Measurements from ENCODE around the gene KRI1. TPM values are rescaled to one million over a fixed set of nuclear protein-coding genes. Genes with fewer than 3 reads are reported as not detected.

KRI1 gene
- total RNA-seq, 1 donor from 2014 or later: 25.2 TPM

DNA sequence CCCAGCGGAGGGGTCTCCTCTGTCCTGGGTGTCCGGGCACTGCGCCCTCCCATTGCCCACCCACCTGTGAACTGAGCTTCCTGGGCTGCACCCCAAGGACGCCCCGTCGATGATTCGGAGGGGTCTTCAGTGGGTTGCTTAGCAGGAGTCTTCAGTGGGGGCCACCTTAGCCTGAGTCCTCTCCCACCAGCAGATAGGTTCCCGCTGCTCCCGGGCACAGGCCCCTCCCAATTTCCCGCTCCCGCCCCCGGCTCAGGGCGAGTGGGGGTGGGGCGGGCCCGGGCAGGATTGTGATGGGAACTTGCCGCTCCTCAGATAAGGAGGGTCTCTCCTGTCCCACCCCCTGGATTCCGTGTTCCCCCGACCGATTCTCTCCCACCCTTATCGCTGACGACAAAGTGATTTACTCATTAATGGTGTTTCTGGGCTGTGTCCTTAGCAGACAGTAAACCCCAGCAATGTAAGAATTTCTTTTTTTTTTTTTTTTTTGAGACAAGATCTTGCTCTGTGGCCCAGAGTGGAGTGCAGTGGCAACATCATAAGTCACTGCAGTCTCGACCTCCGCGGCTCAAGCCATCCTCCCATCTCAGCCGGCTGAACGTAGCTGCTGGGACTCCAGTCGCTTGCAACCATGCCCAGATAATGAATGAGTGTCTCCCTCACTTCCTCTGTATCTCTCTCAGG, 47.9 kb downstream of the KRI1 start:
- ATAC-seq (peak; percentile 13 to 21), DNase-seq (no peak)
- TF ChIP-seq, protein P1, sequence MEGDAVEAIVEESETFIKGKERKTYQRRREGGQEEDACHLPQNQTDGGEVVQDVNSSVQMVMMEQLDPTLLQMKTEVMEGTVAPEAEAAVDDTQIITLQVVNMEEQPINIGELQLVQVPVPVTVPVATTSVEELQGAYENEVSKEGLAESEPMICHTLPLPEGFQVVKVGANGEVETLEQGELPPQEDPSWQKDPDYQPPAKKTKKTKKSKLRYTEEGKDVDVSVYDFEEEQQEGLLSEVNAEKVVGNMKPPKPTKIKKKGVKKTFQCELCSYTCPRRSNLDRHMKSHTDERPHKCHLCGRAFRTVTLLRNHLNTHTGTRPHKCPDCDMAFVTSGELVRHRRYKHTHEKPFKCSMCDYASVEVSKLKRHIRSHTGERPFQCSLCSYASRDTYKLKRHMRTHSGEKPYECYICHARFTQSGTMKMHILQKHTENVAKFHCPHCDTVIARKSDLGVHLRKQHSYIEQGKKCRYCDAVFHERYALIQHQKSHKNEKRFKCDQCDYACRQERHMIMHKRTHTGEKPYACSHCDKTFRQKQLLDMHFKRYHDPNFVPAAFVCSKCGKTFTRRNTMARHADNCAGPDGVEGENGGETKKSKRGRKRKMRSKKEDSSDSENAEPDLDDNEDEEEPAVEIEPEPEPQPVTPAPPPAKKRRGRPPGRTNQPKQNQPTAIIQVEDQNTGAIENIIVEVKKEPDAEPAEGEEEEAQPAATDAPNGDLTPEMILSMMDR (IDR thresholded peaks at IDR 0.05): no peak
- H3K9me3 ChIP-seq: no peaks in the 10 kb centered on the region
- H3K36me3 ChIP-seq: no peaks in the 10 kb centered on the region
- peaks cover 30% of the 10 kb centered on the region for H3K4me1 ChIP-seq
- intact Hi-C loops (cut with DNase I): no loop called here
- no peak overlapping the region for H3K27ac ChIP-seq
- peak overlapping the region; percentile 43 for H3K4me3 ChIP-seq
- peaks cover 80% of the 10 kb centered on the region for H3K27me3 ChIP-seq (ENCODE audit: low read depth)

DNA sequence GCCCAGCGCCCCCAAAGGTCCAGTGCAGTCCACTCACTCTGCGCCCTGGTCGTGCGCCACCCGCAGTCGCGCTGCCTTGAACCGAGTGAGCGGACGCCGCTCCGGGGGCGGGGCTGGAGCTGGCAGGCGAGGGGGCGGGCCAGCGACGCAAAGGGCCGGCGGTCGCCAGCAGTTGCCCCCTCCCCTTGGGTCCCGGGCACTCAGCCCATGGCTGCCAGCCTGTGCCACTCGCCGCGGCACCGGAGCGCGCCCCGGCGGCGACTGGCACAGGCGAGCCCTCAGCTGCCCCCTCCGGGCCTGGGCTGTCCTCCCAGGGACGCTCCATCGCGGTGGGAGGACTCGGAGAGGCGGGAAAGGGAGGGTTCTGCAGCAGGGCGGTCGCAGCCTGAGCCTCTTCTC, 48.5 kb downstream of the KRI1 start, which contains the start of gene S1PR5:
S1PR5 (minus strand) TSS at position 87 of the 399 bp plus-strand sequence. CDS start 2,436 bp downstream, outside the sequence.
- intact Hi-C loops (cut with DNase I): no loop called here
- DNase-seq (no peak), ATAC-seq (peak; percentile 36 to 60)
- no peak within 1 kb of the TSS for H3K27ac ChIP-seq
- peak within 1 kb of the TSS; percentile 43 for H3K4me3 ChIP-seq
- H3K9me3 ChIP-seq: no peaks in the 10 kb centered on the region
- no peaks in the 10 kb centered on the region for H3K36me3 ChIP-seq
- peaks cover 30% of the 10 kb centered on the region for H3K4me1 ChIP-seq
- TF ChIP-seq, protein P1 (IDR thresholded peaks at IDR 0.05): no peak
- H3K27me3 ChIP-seq (ENCODE audit: low read depth): peaks cover 85% of the 10 kb centered on the region

DNA sequence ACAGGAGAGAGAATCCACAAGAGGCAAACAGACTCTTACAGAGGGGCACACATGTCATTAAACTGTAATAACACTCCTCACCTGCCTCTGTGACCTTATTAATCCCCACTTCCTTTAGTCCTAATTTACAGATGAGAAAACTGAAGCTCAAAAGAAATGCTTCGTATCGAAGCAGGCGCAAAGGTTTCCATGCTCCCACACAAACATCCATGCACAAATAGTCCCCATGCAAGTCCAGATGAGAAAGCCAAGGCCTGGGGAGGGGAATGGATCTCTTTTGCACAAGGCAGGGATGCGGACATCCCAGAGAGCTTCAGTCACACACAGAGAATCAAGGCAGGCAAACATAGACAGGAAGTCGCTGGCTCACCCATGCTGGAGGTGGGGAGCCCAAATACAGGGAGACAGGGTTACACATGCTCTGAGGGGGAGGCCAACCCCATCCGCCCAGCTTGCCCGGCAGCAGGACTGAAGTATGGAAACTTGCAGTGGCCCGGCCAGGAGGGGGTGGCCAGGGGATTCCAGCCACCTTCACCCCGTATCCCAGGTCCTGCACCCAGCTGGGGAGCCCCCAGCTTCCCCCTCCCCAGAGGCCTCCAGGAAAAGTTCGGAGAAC, 49.0 kb downstream of the KRI1 start:
- H3K27ac ChIP-seq: no peak overlapping the region

DNA sequence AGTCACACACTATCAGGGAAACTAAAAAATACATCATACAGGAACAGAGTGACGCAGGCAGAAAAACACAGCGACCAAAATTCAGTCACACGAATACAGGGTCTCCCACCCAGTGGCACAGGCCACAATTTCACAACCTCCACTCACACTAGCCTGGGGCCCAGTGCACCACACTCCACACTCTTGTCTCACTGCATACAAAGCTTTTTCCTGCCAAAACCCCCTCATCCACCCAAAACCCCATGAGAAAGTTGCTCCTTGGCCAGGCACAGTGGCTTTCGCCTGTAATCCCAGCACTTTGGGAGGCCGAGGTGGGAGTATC, 49.8 kb downstream of the KRI1 start:
- H3K4me3 ChIP-seq: no peak overlapping the region
- no peaks in the 10 kb centered on the region for H3K9me3 ChIP-seq
- no peaks in the 10 kb centered on the region for H3K36me3 ChIP-seq
- DNase-seq (no peak), ATAC-seq (no peak)
- TF ChIP-seq, protein P1 (IDR thresholded peaks at IDR 0.05): no peak
- peaks cover 30% of the 10 kb centered on the region for H3K4me1 ChIP-seq
- intact Hi-C loops (cut with DNase I): no loop called here
- H3K27ac ChIP-seq: no peak overlapping the region
- H3K27me3 ChIP-seq (ENCODE audit: low read depth): peaks cover 85% of the 10 kb centered on the region

More for the DNA sequence above, 49.0 kb downstream of the KRI1 start:
- Histone ChIP-seq H3K9me3 (no peaks in the 10 kb centered on the region), H3K27me3 (ENCODE audit: low read depth) (peaks cover 89% of the 10 kb centered on the region), H3K36me3 (no peaks in the 10 kb centered on the region), H3K4me3 (peak overlapping the region; percentile 43), H3K4me1 (peaks cover 30% of the 10 kb centered on the region)
- TF ChIP-seq, protein P1 (IDR thresholded peaks at IDR 0.05): no peak
- intact Hi-C loops (cut with DNase I): no loop called here
- DNase-seq (no peak), ATAC-seq (no peak)

DNA sequence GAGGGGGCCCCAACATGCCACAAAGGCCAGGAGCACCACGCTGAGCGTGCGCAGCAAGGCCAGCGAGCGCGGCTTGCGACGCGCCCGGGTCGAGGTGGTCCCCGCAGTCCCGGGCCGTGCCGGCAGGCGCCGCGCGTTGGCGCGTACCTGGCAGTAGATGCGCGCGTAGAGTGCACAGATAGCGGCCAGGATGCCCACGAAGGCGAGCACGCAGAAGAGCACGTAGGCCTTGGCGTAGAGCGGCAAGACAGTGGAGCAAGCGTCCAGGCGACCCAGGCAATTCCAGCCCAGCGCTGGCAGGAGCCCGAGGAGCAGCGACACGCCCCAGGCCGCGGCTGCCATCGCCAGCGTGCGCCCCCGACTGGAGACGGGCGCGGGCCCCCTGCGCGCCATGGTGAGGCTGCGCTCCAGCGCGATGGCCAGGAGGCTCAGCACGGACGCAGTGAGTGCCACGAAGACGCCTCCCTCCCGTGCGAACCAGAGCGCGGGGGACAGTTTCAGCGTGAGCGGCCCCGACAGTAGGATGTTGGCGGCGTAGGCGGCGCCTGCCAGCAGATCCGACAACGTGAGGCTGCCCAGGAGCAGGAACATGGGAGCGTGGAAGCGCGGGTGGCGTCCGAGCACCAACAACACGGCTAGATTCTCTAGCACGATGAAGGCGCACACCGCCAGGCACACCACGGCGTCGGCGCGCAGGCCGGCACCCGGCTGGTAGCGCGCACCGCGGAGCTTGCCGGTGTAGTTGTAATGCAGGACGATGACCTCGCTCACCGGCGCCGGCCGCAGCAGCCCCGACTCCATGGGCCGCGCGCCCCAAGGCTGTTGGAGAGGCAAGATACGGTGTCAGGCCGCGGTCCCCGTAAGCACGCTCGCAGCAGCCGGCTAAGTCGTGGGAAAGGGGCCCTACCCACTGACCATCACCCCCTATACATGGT, 51.3 kb downstream of the KRI1 start:
- Histone ChIP-seq H3K9me3 (no peaks in the 10 kb centered on the region), H3K4me1 (peaks cover 36% of the 10 kb centered on the region), H3K36me3 (no peaks in the 10 kb centered on the region), H3K4me3 (no peak overlapping the region), H3K27ac (no peak overlapping the region), H3K27me3 (ENCODE audit: low read depth) (peaks cover 86% of the 10 kb centered on the region)
- TF ChIP-seq, protein P1 (IDR thresholded peaks at IDR 0.05): peak; percentile 7
- intact Hi-C loops (cut with DNase I): no loop called here
- no peak for DNase-seq
- no peak for ATAC-seq

Measured in lower lobe of right lung (tissue), 2 donors.